Stimulated activated CD4-positive, alpha-beta T cell treated with anti-CD3 and anti-CD28 coated beads, Interleukin-15, amount 100 ng/mL, for 1 hour (primary cell): ENCODE data around the gene PTGIS.

Experiments
- DNase-seq, 2 donors: peaks; one replicate each; pipeline ENCODE4 v3.0.0-alpha.2; 2020; ENCODE audit warnings: low read depth in 1 of 2, low spot score in 1 of 2

PTGIS gene

GRCh38 chr20:49532285-49532946 lies 35.5 kb downstream of the PTGIS start:
- no peak for DNase-seq

DNA sequence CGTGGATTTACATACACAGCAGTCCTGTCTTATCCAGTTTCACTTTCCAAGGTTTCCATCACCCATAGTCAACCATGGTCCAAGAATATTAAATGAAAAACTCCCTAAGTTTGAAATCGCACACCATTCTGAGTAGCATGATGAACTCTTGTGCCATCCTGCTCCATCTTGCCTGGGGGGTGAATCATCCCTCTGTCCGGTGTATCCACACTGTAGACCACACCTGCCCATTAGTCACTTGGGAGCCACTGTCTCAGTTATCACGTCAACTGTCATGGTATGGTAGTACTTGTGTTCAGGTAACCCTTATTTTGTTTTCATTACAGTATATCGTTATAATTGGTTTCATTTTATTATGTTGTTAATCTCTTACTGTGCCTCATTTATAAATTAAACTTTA lies 38.5 kb downstream of the PTGIS start:
- no peak for DNase-seq

DNA sequence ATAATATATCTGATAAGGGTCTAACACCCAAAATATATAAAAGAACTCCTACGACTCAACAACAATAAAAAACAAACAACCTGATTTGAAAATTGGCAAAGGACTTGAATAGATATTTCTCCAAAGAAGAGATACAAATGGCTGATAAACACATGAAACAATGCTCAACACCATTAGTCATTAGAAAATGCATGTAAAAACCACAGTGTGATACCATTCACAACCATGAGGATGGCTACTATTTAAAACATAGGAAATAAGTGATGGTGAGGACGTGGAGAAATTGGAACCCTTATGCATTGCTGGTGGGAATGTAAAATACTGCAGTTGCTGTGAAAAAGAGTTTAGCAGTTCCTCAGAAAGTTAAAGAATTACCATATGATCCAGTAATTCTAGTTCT lies 41.4 kb downstream of the PTGIS start:
- DNase-seq = no peak

DNA sequence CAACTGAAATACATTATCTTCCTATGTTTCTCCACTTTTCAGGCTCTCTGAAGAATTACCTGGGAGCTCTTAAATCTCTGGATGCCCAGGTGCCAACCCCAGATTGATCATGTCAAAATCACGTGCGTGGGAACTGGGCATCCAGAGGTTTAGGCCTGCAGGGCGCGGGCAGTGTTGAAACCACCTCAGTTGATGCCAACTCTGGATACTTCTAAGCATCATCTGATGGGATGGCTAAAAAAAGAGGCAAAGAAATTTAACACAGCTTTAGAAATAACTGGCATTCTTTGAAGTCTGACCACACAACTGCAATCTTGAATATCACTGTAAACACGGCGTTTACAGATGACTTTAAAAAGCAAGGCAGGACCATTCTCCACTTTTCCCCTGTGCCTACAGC lies 41.9 kb downstream of the PTGIS start:
- DNase-seq = no peak

DNA sequence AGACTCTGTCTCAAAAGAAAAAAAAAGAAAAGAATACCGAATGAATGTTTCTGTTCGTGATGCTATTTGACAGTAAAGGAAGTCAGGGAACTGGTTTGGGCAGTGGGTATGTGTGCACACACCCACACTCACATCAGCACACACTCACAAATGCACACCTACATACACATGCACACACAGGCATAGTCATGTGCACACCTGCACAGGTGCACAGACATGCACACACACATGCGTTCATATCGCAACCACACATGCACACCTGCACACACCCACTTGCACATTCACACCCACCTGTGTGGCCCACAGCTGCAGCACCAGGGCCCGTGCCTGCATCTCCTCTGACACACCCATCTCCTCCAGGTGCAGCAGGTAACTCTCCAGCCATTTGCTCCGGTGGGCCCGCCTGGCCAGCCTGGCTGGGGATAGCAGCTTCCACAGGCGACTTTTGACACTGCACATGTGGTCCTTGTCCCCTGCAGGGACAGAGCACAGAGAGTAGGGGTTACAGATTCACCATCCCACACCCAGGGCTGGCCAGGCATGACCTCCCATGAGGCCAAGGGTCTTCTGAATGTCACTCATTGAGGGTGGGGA lies 44.1 kb downstream of the PTGIS start:
- no peak for DNase-seq

- no peak for DNase-seq
These were observed 46.6 kb downstream of the PTGIS start for GRCh38 chr20:49521356-49521755.

GRCh38 chr20:49519777-49520359 lies 48.1 kb downstream of the PTGIS start:
- no peak for DNase-seq

- DNase-seq = no peak
These were observed 48.7 kb downstream of the PTGIS start for GRCh38 chr20:49519212-49519712.

DNA sequence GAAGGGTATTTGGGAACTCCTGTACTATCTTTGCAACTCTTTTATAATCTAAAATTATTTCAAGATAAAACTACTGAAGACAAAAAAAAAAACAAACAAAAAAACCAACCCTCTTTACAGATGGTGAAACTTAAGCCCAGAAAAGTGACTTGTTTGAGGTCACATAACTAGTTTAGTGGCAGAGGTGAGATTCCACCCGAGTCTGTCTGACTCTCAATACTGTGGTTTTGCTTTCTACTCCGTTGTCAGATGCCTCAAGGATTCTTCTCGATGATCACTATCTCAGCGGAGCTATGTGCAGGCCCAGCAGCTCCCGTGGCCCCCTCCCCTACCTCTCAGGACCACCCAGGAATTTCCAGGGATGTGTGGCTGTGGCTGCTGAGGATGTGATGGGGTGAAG lies 49.4 kb downstream of the PTGIS start:
- DNase-seq = no peak

- DNase-seq = no peak
These were observed 50.2 kb downstream of the PTGIS start for GRCh38 chr20:49517805-49518100.

DNA sequence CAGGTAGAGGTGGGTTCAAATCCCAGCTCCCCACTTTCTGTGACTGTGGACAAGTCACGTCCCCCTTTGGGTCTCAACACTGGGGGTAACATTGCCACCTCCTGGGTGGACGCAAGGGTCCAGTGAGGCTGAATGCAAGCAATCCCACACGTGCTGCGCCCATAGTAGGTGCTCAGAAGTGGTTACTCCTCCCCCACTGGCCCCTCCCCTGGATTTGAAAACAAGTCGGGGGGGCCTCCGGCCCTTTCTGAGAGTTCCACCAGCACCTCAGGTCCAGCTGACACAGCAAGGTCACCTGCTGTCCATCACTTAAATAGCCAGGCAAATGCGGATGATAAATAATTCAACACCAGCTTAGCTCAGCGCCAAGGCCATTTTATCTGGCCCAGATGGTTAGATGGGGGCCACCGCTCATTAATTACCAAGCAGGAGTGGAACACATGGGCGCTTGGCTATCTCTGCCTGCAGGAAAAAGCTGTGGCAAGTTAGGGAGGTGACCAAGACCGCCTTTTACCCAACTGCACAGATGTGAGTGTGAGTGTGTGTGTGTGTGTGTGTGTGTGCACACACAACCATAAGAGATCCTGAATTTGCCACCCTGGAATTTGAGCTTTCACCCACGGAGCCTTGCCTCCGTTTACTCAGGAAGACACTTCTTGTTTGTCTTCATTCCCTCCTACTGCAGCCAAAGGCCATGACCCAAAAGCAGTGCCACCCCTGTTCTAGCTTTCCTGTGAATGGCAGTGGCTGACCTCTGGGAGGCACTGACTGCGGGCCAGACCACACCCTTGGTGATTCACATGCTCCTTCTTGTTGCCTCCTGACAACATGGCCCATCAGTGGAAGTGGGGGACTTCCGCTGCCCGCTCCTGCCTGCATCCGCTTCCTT lies 50.8 kb downstream of the PTGIS start:
- DNase-seq = no peak

GRCh38 chr20:49515586-49515985 lies 52.4 kb downstream of the PTGIS start:
- DNase-seq = no peak

GRCh38 chr20:49513517-49513916 lies 54.4 kb downstream of the PTGIS start:
- DNase-seq = no peak

GRCh38 chr20:49513009-49513408 lies 54.9 kb downstream of the PTGIS start:
- DNase-seq = no peak

- DNase-seq = no peak
These were observed 56.0 kb downstream of the PTGIS start for GRCh38 chr20:49511788-49512525.

GRCh38 chr20:49510562-49511122 lies 57.3 kb downstream of the PTGIS start:
- DNase-seq = no peak

GRCh38 chr20:49508435-49509199 lies 59.3 kb downstream of the PTGIS start:
- no peak for DNase-seq

- no peak for DNase-seq
These were observed 60.0 kb downstream of the PTGIS start for GRCh38 chr20:49507741-49508434.

DNA sequence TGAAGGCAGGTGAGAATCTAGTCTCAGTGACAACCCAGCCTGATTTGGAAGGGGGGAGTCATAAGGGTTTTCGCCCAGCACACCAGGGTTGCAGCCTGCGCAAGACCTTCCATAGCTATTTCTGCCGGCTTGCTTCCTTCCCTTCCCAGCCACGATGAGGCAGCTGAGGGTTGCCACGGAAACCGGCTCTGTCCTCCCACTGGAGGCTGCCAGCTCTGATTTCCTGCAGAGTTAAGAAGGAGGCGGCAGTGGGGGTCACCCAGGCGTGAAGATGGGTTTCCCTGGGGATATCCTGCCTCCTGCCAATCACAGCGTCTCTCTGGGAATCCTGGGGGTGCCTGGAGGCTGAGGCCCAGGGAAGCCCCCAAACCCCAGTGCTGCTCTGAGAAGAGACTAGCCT lies 62.4 kb downstream of the PTGIS start:
- DNase-seq = no peak

DNA sequence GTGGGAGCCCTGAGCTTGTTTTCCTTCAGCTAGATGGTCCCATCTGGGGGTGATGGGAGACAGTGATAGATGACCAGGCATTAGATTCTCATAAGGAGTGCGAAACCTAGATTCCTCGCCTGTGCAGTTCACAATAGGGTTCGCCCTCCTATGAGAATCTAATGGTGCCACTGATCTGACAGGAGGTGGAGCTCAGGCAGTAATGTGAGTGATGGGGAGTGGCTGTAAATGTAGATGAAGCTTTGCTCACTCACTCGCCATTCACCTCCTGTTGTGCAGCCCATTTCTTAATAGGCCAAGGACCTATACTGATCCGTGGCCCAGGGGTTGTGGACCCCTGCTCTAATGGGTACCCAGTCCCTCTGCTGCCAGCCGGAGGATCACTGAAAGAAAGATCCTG lies 64.8 kb downstream of the PTGIS start:
- no peak for DNase-seq
